HepG2 (cell line): ENCODE measurements around the gene EFNA3. TPM values are rescaled to one million over a fixed set of nuclear protein-coding genes. Genes with fewer than 3 reads are reported as not detected.

ENCODE experiments used
- BRD4 ChIP-seq: sonication (generic); formaldehyde crosslinking; IDR thresholded peaks from 2 replicates; pipeline ENCODE4 v1.4.0; 2020; ENCODE audit warnings: missing genetic modification reagents
- EED ChIP-seq: sonication (generic); formaldehyde crosslinking; IDR thresholded peaks from 2 replicates; pipeline ENCODE4 v1.5.0; 2020; ENCODE audit warnings: mild to moderate bottlenecking, missing genetic modification reagents
- GMEB1 ChIP-seq: sonication (generic); formaldehyde crosslinking; IDR thresholded peaks from 2 replicates; pipeline ENCODE4 v1.5.1; 2020; ENCODE audit warnings: missing genetic modification reagents, mild to moderate bottlenecking, borderline replicate concordance
- IKZF4 ChIP-seq: sonication (generic); formaldehyde crosslinking; IDR thresholded peaks from 2 replicates; pipeline ENCODE4 v1.5.1; 2020; ENCODE audit warnings: borderline replicate concordance, mild to moderate bottlenecking, low read depth, missing genetic modification reagents; ENCODE audit errors: not compliant biosample characterization
- MED1 ChIP-seq: sonication (generic); formaldehyde crosslinking; IDR thresholded peaks from 2 replicates; pipeline ENCODE4 v1.4.0; 2020; ENCODE audit warnings: missing genetic modification reagents
- NR1H2 ChIP-seq: sonication (generic); formaldehyde crosslinking; IDR thresholded peaks from 2 replicates; pipeline ENCODE4 v1.8.1; 2022; ENCODE audit warnings: low read depth, missing genetic modification reagents, borderline replicate concordance
- PRDM15 ChIP-seq: sonication (generic); formaldehyde crosslinking; IDR thresholded peaks from 2 replicates; pipeline ENCODE4 v1.4.0; 2020; ENCODE audit warnings: missing genetic modification reagents
- UBTF ChIP-seq: sonication (generic); formaldehyde crosslinking; IDR thresholded peaks from 2 replicates; pipeline ENCODE4 v1.4.0; 2020; ENCODE audit warnings: mild to moderate bottlenecking, missing genetic modification reagents
- ZEB1 ChIP-seq: IDR thresholded peaks from 2 replicates; pipeline ENCODE4 v1.6.1; 2012; ENCODE audit warnings: mild to moderate bottlenecking, low read depth, inconsistent platforms; ENCODE audit not compliant: insufficient replicate concordance
- ZFYVE20 ChIP-seq: sonication (generic); formaldehyde crosslinking; IDR thresholded peaks from 2 replicates; pipeline ENCODE4 v1.8.0; 2023; ENCODE audit warnings: low read depth, mild to moderate bottlenecking, moderate library complexity, missing genetic modification reagents, borderline replicate concordance
- ZMAT5 ChIP-seq: sonication (generic); formaldehyde crosslinking; IDR thresholded peaks from 2 replicates; pipeline ENCODE4 v1.5.0; 2020; ENCODE audit warnings: mild to moderate bottlenecking, low read depth, missing genetic modification reagents, borderline replicate concordance
- ZNF12 ChIP-seq: sonication (generic); formaldehyde crosslinking; IDR thresholded peaks from 2 replicates; pipeline ENCODE4 v1.5.0; 2020; ENCODE audit warnings: missing genetic modification reagents
- ZNF136 ChIP-seq: sonication (generic); formaldehyde crosslinking; IDR thresholded peaks from 2 replicates; pipeline ENCODE4 v1.8.1; 2022; ENCODE audit warnings: low read depth, mild to moderate bottlenecking, moderate library complexity, missing genetic modification reagents
- ZNF292 ChIP-seq: sonication (generic); formaldehyde crosslinking; IDR thresholded peaks from 2 replicates; pipeline ENCODE4 v1.8.1; 2022; ENCODE audit warnings: mild to moderate bottlenecking, low read depth, missing genetic modification reagents, borderline replicate concordance
- ZNF543 ChIP-seq: sonication (generic); formaldehyde crosslinking; IDR thresholded peaks from 2 replicates; pipeline ENCODE4 v1.4.0; 2020; ENCODE audit warnings: mild to moderate bottlenecking, missing genetic modification reagents
- ZNF644 ChIP-seq: IDR thresholded peaks from 2 replicates; pipeline ENCODE4 v1.6.1; 2016; ENCODE audit warnings: low read depth
- ZNF746 ChIP-seq: sonication (generic); formaldehyde crosslinking; IDR thresholded peaks from 2 replicates; pipeline ENCODE4 v1.8.0; 2022; ENCODE audit warnings: mild to moderate bottlenecking, missing genetic modification reagents
- ZNF781 ChIP-seq: sonication (generic); formaldehyde crosslinking; IDR thresholded peaks from 2 replicates; pipeline ENCODE4 v1.5.1; 2020; ENCODE audit warnings: borderline replicate concordance, mild to moderate bottlenecking, missing genetic modification reagents; ENCODE audit errors: not compliant biosample characterization
- ZNF784 ChIP-seq: sonication (generic); formaldehyde crosslinking; IDR thresholded peaks from 2 replicates; pipeline ENCODE4 v1.5.1; 2020; ENCODE audit warnings: missing genetic modification reagents, mild to moderate bottlenecking, borderline replicate concordance
- polyA plus RNA-seq, 8 experiments: library from polyadenylated mRNA; depleted of rRNA in 3 of 8; stranded (reverse) in 7 of 8; unstranded in 1 of 8; fragments of >200 nt; fragmentation: Illumina TruSeq in 4 of 8; extraction: Trizol in 4 of 8; gene quantifications; 2 replicates each; pipeline versions ENCODE4 v1.2.1 to v1.2.3, GENCODE V29; 2011 to 2016; ENCODE audit warnings: low read depth in 4 of 8, missing spikeins in 1 of 8, mixed read lengths in 1 of 8; ENCODE audit not compliant: insufficient read depth in 1 of 8
- total RNA-seq, 5 experiments: library from RNA; depleted of rRNA; stranded (reverse); fragments of >200 nt; fragmentation: Illumina TruSeq; extraction: Trizol; gene quantifications; 2 replicates each; pipeline ENCODE4 v1.2.3, GENCODE V29; 2016; ENCODE audit warnings: low read depth in 1 of 5

EFNA3 gene
- total and polyA plus RNA-seq, 2 of the 13 experiments (the other 11 are each of a cell fraction or from before 2014, with no cell fraction given), result 1.0 to 5.7 TPM

- TF ChIP-seq UBTF, result peak; percentile 64; the same call in 1 of the 2 replicates
- peak; percentile 30 for TF ChIP-seq ZEB1
- TF ChIP-seq ZNF781, result no peak
- TF ChIP-seq NR1H2, result no peak
- peak; percentile 62; the same call in 1 of the 2 replicates for TF ChIP-seq GMEB1 (CRISPR knock-in tag)
- 0 out of 2 replicates have a peak, but pooled peaks have one; percentile 6 for TF ChIP-seq ZNF292 (CRISPR knock-in tag)
- peak; percentile 59 for TF ChIP-seq MED1
- TF ChIP-seq ZNF746 (CRISPR knock-in tag), result peak; percentile 27
- TF ChIP-seq ZNF784 (CRISPR knock-in tag), result peak; percentile 10; the same call in 1 of the 2 replicates
- peak; percentile 17 for TF ChIP-seq IKZF4 (CRISPR knock-in tag)
- TF ChIP-seq ZNF644 (CRISPR knock-in tag), result no peak
- 0 out of 2 replicates have a peak, but pooled peaks have one; percentile 39 for TF ChIP-seq EED
- TF ChIP-seq ZNF543 (CRISPR knock-in tag), result no peak; the same call in 1 of the 2 replicates
- 0 out of 2 replicates have a peak, but pooled peaks have one; percentile 50 for TF ChIP-seq ZNF136 (CRISPR knock-in tag)
- no peak for TF ChIP-seq ZMAT5
- no peak for TF ChIP-seq ZNF12
- TF ChIP-seq BRD4, result no peak
- peak; percentile 82 for TF ChIP-seq PRDM15
- no peak for TF ChIP-seq ZFYVE20 (CRISPR knock-in tag)
Observed at GRCh38 chr1:155084722-155085503, 6.3 kb downstream of the EFNA3 start (continued).
